Panc1 (cell line): ENCODE data around the gene MROH7. TPM values are rescaled to one million over a fixed set of nuclear protein-coding genes. Genes with fewer than 3 reads are reported as not detected.

Source experiments
- ATAC-seq: fragments of 200-7000 bp; cut with Tn5 transposase; 2 replicates; pipeline ENCODE4 v1.9.1; 2020; ENCODE audit warnings: mild to moderate bottlenecking, moderate library complexity
- BruUV-seq: library from RNA; stranded (reverse); fragments of 400-500 nt; replicated peaks from 2 replicates; lab custom pipeline; 2021; lab: Mats Ljungman, UMichigan
- CTCF ChIA-PET: fragments of 300-600 bp; sonication (Branson Sonifier 250); formaldehyde crosslinking; loops from one replicate; lab custom pipeline; 2022; ENCODE audit warnings: antibody characterized with exemption; lab: Charles Lee
- POLR2A ChIA-PET: fragments of 300-600 bp; sonication (Branson Sonifier 250); formaldehyde crosslinking; loops from one replicate; lab custom pipeline; 2022; ENCODE audit warnings: antibody characterized with exemption; lab: Charles Lee
- DNase-seq: peaks from one replicate; pipeline ENCODE4 v3.0.0-alpha.2; 2010; ENCODE audit warnings: low read depth, low spot score
- H3K27ac ChIP-seq: 2 replicates; pipeline ENCODE4 v1.5.1; 2011; ENCODE audit warnings: mild to moderate bottlenecking, low read length, inconsistent platforms
- H3K27me3 ChIP-seq: fragments of 200-500 bp; sonication (Bioruptor generic); 2 replicates; pipeline ENCODE4 v1.6.0; 2014; ENCODE audit warnings: low read length, inconsistent platforms; ENCODE audit not compliant: control insufficient read depth, insufficient read depth
- H3K36me3 ChIP-seq: fragments of 200-500 bp; sonication (Bioruptor generic); 2 replicates; pipeline ENCODE4 v1.5.1; 2014; ENCODE audit warnings: inconsistent platforms, mild to moderate bottlenecking, low read length, moderate library complexity; ENCODE audit not compliant: control insufficient read depth, insufficient read depth
- H3K4me1 ChIP-seq: 2 replicates; pipeline ENCODE4 v1.5.1; 2011; ENCODE audit warnings: inconsistent platforms, mild to moderate bottlenecking, low read length, moderate library complexity; ENCODE audit not compliant: control insufficient read depth, insufficient read depth
- H3K4me3 ChIP-seq, 2 experiments: 2 replicates each; pipeline ENCODE4 v1.5.1; 2011 to 2012; ENCODE audit warnings: low read depth in 2 of 2, low read length in 2 of 2, mild to moderate bottlenecking in 2 of 2, inconsistent platforms in 1 of 2, moderate library complexity in 1 of 2
- H3K9me3 ChIP-seq: fragments of 200-500 bp; sonication (Bioruptor generic); 2 replicates; pipeline ENCODE4 v1.5.1; 2014; ENCODE audit warnings: low read depth, mild to moderate bottlenecking, inconsistent platforms, low read length, moderate library complexity; ENCODE audit not compliant: control insufficient read depth, insufficient read depth
- CTCF ChIP-seq: fragments of 450-650 bp; IDR thresholded peaks from 2 replicates; pipeline ENCODE4 v1.5.1; 2017; ENCODE audit warnings: mild to moderate bottlenecking
- POLR2AphosphoS5 ChIP-seq: IDR thresholded peaks from 2 replicates; pipeline ENCODE4 v1.6.1; 2012; ENCODE audit warnings: mild to moderate bottlenecking, low read depth, low read length, moderate library complexity
- SIN3A ChIP-seq: IDR thresholded peaks from 2 replicates; pipeline ENCODE4 v1.6.1; 2012; ENCODE audit warnings: low read depth, mild to moderate bottlenecking, low read length, moderate library complexity, borderline replicate concordance; ENCODE audit not compliant: insufficient read depth
- TCF7L2 ChIP-seq: IDR thresholded peaks from 2 replicates; pipeline ENCODE4 v1.6.1; 2011; ENCODE audit warnings: mild to moderate bottlenecking, low read depth, low read length, inconsistent platforms
- in situ Hi-C: cut with HindIII; loops from 2 replicates; pipeline ENCODE4 v1.10.0; 2016; ENCODE audit warnings: low sequenced_read_pairs, low pct_unique_long_range_greater_than_20kb
- intact Hi-C: fragments of 100-400 bp; cut with micrococcal nuclease; formaldehyde crosslinking; loops from one replicate; pipeline ENCODE4 v1.10.0; 2022; ENCODE audit not compliant: unreplicated experiment
- total RNA-seq: library from RNA; stranded (reverse); gene quantifications from one replicate; pipeline ENCODE4 v1.2.1, GENCODE V29; 2021; ENCODE audit not compliant: unreplicated experiment
- TF ChIP-seq, protein P1 (sequence below), 2 experiments: IDR thresholded peaks; 2 replicates each; pipeline ENCODE4 v1.6.1; 2011 to 2012; ENCODE audit warnings: low read depth in 2 of 2, control low read depth in 1 of 2, low read length in 1 of 2, mild to moderate bottlenecking in 1 of 2, moderate library complexity in 1 of 2; ENCODE audit not compliant: insufficient read depth in 1 of 2

The MROH7 gene
- total RNA-seq, 1 experiment from 2014 or later = not detected

- TF ChIP-seq TCF7L2 (no peak), SIN3A (no peak), CTCF (no peak), POLR2AphosphoS5 (no peak)
- TF ChIP-seq, protein P1, sequence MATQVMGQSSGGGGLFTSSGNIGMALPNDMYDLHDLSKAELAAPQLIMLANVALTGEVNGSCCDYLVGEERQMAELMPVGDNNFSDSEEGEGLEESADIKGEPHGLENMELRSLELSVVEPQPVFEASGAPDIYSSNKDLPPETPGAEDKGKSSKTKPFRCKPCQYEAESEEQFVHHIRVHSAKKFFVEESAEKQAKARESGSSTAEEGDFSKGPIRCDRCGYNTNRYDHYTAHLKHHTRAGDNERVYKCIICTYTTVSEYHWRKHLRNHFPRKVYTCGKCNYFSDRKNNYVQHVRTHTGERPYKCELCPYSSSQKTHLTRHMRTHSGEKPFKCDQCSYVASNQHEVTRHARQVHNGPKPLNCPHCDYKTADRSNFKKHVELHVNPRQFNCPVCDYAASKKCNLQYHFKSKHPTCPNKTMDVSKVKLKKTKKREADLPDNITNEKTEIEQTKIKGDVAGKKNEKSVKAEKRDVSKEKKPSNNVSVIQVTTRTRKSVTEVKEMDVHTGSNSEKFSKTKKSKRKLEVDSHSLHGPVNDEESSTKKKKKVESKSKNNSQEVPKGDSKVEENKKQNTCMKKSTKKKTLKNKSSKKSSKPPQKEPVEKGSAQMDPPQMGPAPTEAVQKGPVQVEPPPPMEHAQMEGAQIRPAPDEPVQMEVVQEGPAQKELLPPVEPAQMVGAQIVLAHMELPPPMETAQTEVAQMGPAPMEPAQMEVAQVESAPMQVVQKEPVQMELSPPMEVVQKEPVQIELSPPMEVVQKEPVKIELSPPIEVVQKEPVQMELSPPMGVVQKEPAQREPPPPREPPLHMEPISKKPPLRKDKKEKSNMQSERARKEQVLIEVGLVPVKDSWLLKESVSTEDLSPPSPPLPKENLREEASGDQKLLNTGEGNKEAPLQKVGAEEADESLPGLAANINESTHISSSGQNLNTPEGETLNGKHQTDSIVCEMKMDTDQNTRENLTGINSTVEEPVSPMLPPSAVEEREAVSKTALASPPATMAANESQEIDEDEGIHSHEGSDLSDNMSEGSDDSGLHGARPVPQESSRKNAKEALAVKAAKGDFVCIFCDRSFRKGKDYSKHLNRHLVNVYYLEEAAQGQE (IDR thresholded peaks at IDR 0.05; ENCODE audit: insufficient read depth in 1 of 2, low read depth in 2 of 2, low read length in 1 of 2) = no peak
- ChIA-PET POLR2A (no interaction called here), CTCF (no interaction called here)
- H3K4me1 ChIP-seq = no peaks in the 10 kb centered on the region
- in situ Hi-C loops = no loop called here
- H3K36me3 ChIP-seq = peaks cover 16% of the 10 kb centered on the region; the same call in 1 of the 2 replicates
- DNase-seq (no peak), ATAC-seq (no peak)
- no peaks in the 10 kb centered on the region for H3K9me3 ChIP-seq
- no peak overlapping the region for H3K4me3 ChIP-seq
- no TSS peak for BruUV-seq
- no peak overlapping the region for H3K27ac ChIP-seq
- intact Hi-C loops = no loop called here
- no peaks in the 10 kb centered on the region for H3K27me3 ChIP-seq
Observed at GRCh38 chr1:54736685-54737084, 95.1 kb downstream of the MROH7 start.

DNA sequence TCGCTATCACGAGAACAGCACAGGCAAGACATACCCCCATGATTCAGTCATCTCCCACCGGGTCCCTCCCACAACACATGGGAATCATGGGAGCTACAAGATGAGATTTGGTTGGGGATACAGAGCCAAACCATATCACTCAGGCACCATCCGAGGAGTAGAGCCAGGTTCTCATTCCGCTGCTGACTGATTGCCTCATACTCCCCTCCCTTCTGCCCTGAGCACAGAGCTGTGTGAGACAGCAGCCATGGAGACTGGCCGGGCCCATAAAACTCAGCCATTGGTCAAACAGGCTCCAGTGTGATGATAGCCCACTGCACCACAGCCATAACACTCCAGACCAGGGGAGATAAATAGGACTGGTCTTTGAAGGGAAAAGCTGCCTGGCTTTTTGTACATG, 96.7 kb downstream of the MROH7 start:
- H3K27me3 ChIP-seq = no peaks in the 10 kb centered on the region
- ChIA-PET CTCF (no interaction called here), POLR2A (no interaction called here)
- H3K36me3 ChIP-seq = peaks cover 20% of the 10 kb centered on the region; the same call in 1 of the 2 replicates
- BruUV-seq = no TSS peak
- no peaks in the 10 kb centered on the region for H3K4me1 ChIP-seq
- H3K27ac ChIP-seq = no peak overlapping the region
- in situ Hi-C loops = no loop called here
- TF ChIP-seq, protein P1 (IDR thresholded peaks at IDR 0.05; ENCODE audit: insufficient read depth in 1 of 2, low read depth in 2 of 2, low read length in 1 of 2) = no peak
- TF ChIP-seq CTCF (no peak), SIN3A (no peak), TCF7L2 (no peak), POLR2AphosphoS5 (no peak)
- ATAC-seq = no peak
- DNase-seq = no peak
- no peaks in the 10 kb centered on the region for H3K9me3 ChIP-seq
- intact Hi-C loops = no loop called here
- H3K4me3 ChIP-seq = no peak overlapping the region
